Stimulated activated CD4-positive, alpha-beta T cell treated with anti-CD3 and anti-CD28 coated beads, Interleukin-15, amount 100 ng/mL, for 1 hour (primary cell): ENCODE measurements around the gene SMCO4.
"Not testable (repeated sequence)": the region's sequence is repeated elsewhere in the genome, so short reads cannot be mapped to it uniquely, and the experiment has no call there.

Experiments used
- DNase-seq, 2 donors: peaks; one replicate each; pipeline ENCODE4 v3.0.0-alpha.2; 2020; ENCODE audit warnings: low read depth in 1 of 2, low spot score in 1 of 2

Gene SMCO4, protein sequence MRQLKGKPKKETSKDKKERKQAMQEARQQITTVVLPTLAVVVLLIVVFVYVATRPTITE

DNA sequence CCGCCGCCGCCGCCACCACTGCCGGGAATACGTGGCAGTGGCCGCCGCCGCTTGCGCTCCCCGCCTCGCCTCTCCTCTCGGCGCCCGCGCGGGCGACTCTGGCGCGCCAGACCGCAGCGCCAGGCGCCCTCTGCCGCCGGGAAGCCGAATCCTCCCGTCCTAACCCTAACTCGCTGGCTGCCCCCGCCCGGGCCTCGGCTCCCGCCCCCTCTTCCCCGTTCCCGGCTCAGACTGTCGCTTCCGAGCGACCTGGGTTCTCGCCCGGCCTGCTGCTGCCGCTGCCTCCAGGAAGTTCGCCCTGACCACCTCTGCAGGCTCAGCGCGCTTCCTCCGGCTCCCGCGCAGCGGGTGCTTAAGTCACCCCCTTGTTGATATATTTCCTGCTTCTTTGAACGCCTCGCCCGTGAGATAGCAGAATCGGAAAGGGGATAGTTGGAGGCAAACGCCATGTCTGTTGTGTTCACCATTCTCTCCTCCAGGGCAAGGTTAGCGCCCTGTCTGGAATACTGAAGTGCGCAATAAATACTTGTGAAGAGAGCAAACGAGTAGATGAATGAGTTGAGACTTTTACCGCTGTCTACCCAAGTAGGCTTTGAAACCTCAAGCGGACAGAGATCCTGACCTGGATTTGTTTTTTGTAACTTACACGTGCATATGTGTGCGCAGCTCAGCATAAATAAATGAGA lies at the start of gene SMCO4:
SMCO4 (minus strand) TSS at position 100 of the 686 bp plus-strand sequence. CDS start 64,202 bp downstream, outside the sequence.
- DNase-seq = peak; percentile 37 to 56

- DNase-seq = no peak
Observed at GRCh38 chr11:93591247-93591898, 48.2 kb upstream of the SMCO4 start.

DNA sequence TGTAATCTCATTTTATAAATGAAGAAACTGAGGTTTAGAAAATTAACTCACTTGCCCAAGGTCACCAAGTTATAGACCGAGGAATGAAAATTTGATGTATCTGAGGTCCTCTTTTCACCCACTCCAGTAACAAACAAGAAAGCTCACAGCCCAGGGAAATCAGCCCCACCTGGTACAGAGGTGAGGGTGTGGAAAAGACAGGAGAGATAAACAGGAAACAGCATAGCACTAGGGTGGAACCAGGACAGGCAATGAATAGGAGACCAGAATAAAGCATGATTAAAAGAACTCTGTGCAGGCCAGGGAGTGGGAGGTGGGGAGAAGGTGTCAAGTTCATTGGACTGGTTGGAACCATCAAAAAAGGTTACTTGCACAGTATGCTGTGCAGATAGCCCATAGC lies 46.2 kb upstream of the SMCO4 start:
- no peak for DNase-seq

DNA sequence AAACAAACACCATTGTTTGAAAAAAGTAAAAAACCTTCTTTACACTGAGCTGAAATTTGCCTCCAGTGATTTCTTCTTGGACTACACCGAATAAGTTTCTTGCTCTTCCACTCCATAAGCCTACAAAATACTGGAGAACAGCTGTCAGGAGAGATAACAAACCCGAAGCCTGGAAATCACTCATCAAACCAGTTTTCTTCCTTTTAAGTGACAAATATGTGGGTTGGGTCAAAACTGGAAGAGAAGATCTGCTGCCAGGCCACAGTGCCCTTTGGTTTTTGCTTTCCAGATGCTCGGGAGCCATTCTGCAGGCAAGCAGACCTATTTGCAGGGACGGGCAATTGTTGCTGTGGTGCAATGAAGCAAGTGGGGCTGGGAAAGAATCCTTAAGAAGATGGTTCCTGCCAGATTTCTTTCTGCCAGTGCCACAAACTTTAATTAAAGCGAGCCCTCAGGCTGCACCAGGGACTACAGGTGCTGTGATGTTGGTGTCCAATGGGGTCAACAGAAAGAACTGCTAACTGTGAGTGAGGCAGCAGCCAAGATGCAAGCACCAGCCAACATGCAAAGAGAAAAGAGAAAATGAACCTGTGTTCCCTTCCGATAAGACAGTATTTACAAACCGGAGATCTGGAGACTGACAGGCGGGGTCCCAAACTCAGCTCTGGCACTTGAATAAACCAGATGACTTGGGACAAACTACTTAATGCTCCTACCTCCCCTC lies 44.8 kb upstream of the SMCO4 start:
- no peak for DNase-seq

DNA sequence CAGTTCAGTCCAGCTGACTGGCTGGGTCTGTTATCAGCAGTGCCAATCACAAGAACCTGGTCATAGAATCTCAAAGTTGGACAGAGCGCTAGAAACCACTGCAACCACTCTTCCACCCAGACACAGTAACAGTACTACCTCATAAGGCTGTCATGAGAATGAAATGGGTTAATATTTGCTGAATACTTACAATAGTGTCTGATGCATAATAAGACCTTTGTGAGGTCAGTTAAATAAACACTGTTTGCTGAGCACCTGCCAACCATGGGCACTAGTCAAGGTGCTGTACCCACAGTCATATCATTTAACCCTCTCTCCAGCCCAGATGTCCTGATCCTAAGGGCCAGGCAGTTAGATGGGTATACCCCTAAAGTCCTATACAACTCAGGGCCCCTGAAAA lies 44.2 kb upstream of the SMCO4 start:
- not testable (repeated sequence) for DNase-seq

DNA sequence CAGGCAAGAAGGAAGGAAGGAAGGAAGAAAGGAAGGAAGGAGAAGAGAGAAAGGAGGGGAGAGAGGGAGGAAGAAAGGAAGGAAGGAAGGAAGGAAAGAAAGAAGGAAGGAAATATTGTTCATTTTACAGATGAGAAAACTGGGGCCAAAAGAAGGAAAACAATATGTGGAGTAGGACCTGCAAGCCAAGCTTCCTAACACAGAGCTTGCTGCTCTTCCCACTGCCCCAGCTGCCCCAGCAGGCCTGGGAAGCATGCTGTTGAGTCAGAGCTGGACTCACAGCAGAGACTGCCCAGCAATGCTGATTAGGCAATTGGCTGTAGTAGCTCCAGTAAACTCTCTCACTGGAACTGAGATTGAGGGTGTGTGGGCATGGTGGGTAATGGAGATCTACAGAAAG lies 42.6 kb upstream of the SMCO4 start:
- no peak for DNase-seq

- DNase-seq = no peak
Observed at GRCh38 chr11:93583490-93583889, 40.3 kb upstream of the SMCO4 start.

GRCh38 chr11:93579187-93579751 lies 36.1 kb upstream of the SMCO4 start:
- DNase-seq = no peak

DNA sequence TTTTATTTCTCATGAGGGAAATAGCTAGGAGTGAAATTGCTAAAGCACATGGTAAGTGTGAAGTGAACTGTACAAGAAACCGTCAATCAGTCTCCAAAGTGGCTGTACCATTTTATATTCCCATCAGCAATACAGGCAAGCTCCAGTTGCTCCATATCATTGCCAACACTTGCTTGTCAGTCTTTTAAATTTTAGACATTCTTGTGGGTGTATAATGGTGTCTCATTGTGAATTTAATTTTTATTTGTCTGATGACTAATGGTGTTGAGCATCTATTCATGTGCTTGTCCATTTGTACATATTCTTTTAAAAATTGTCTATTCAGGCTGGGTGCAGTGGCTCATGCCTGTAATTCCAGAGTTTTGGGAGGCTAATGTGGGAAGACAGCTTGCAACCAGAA lies 34.1 kb upstream of the SMCO4 start:
- DNase-seq = no peak

- not testable (repeated sequence) for DNase-seq
Observed at GRCh38 chr11:93576870-93577269, 33.7 kb upstream of the SMCO4 start.

- no peak for DNase-seq
Observed at GRCh38 chr11:93574638-93575220, 31.5 kb upstream of the SMCO4 start.

- no peak for DNase-seq
Observed at GRCh38 chr11:93573184-93573583, 30.0 kb upstream of the SMCO4 start.

GRCh38 chr11:93572621-93573020 lies 29.4 kb upstream of the SMCO4 start:
- no peak for DNase-seq

GRCh38 chr11:93572171-93572570 lies 29.0 kb upstream of the SMCO4 start:
- DNase-seq = no peak

GRCh38 chr11:93571612-93572011 lies 28.4 kb upstream of the SMCO4 start:
- DNase-seq = no peak

GRCh38 chr11:93570759-93571413 lies 27.7 kb upstream of the SMCO4 start:
- DNase-seq = no peak

GRCh38 chr11:93569496-93569895 lies 26.3 kb upstream of the SMCO4 start:
- no peak for DNase-seq

DNA sequence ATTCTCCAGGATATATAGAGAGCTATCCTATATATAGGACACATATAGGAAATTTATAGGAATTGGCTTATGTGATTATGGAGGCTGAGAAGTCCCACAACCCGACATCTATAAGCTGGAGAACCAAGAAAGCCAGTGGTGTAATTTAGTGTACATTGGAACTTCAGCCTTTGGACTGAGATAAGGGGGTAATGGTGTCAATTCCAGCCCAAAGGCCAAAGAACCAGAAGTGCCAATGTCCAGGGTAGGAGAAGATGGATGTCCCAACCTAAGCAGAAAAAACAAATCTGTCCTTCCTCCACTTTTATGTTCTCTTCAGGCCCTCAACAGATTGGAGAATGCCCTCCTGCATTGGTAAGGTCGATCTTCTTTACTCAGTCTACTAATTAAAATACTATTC lies 25.5 kb upstream of the SMCO4 start:
- DNase-seq = no peak

DNA sequence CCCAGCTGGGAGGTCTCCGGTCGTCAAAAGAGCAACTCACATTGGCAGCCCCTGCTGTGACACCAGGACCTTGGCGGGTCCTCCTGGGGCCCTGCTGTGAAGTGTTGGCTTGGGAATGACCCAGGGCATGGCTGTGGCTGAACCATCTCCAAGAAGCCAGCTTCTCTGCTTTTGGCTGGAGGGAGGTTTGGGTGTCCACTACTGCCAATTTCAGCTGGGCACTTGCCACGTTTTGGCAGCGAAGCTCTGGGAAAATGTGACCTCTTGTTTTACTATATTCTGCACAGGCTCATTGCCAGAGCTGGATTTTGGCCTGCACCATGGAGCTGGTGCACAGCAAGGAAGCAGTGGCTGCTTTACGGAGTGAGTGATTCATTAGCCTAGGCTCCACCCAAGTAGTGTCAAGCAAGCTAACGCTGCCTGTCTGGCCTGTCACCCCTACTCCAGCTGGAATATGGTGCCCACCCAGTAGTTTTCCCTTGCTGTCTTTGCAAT lies 24.3 kb upstream of the SMCO4 start:
- no peak for DNase-seq

DNA sequence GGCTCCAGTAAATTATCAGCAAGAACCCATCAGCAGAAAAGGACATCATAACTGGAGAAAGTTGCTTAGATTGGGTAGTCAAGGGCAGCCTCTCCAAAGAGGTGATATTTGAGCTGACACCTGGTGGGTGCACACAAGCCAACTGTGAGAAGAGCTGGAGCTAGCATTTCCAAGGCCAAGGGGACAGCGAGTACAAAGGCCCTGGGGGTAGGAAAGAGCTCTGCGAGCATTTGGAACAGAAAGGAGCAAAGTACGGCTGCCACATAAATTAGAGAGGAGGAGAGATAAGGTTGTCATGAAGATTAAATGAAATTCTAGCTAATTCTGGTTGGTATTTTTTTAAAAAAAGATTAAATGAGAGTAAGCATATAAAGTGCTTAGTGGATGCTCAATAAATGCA lies 21.7 kb upstream of the SMCO4 start:
- DNase-seq = no peak

- DNase-seq = no peak
Observed at GRCh38 chr11:93563857-93564256, 20.7 kb upstream of the SMCO4 start.
